Right hindlimb (tissue), 1 donor: ENCODE results near the gene SZRD1.

Experiments
- DNase-seq: peaks from one replicate; pipeline ENCODE4 v3.0.0-alpha.2; 2018

Gene SZRD1

DNA sequence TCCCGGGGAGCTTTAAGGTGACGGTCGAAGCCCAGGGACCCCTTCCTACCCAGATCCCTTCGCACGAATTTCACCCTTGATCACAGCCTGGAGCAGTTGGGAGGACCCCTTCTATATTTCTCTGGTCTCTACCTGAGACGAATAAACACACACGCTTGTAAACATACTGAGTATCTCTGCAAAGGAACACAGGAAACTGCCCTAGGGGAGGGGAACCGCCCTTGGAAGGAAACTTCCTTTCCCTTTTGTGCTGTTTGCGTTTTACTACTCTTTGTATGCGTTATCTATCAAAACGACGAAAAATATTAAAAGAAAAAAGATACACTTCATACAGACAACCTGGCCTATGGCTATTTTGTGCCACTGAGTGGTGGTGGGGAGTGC is 74.2 kb downstream of the SZRD1 start:
- no peak for DNase-seq

GRCh38 chr1:16442265-16442664 is 75.2 kb downstream of the SZRD1 start:
- no peak for DNase-seq

DNA sequence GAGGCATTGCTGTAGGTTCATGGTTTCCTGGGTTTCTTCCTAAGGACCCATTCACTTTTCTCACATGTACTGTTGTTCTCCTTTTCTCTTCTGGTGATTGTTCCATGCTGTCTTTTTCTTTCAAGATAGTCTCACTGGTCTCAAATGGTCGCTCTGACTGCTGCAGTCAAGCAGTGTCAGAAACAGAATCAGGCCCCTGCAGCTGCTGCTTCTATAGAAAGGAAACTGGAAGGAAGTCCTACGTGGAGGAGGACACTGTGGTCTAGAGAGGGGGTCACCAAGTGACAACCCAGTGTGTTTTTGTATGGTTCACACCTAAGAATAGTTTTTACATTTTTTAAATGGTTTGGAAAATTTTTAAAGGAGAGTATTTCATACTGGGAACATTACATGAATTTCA is 75.9 kb downstream of the SZRD1 start:
- DNase-seq, result no peak

- no peak for DNase-seq
Observed at GRCh38 chr1:16443975-16444770, 77.1 kb downstream of the SZRD1 start.

- DNase-seq, result no peak
Observed at GRCh38 chr1:16445052-16445451, 78.0 kb downstream of the SZRD1 start.

DNA sequence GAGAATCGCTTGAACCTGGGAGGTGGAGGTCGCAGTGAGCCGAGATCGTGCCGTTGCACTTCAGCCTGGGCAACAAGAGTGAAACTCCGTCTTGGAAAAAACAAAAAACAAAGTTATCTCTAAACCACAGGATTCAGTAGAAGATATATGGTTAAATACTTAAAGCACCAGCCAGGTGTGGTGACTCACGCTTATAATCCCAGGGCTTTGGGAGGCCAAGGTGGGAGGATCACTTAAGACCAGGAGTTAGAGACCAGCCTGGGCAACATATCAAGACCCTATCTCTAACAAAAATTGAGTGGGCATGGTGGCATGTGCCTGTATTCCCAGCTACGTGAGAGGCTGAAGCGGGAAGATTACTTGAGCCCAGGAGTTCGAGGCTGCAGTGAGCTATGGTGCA is 79.1 kb downstream of the SZRD1 start:
- DNase-seq, result no peak

GRCh38 chr1:16447641-16448040 is 80.6 kb downstream of the SZRD1 start:
- DNase-seq, result no peak
